Naive B cell (primary cell): ENCODE data around the gene MAP1LC3C. TPM values are rescaled to one million over a fixed set of nuclear protein-coding genes. Genes with fewer than 3 reads are reported as not detected.

Experiments
- ATAC-seq, 2 donors: fragments of 150-1000 bp; cut with Tn5 transposase; 2 replicates each; pipeline ENCODE4 v1.10.0; 2021; ENCODE audit warnings: low read depth in 2 of 2, mild to moderate bottlenecking in 2 of 2, moderate library complexity in 2 of 2
- DNase-seq: peaks from one replicate; pipeline ENCODE4 v3.0.0; 2022
- H3K27ac Mint-ChIP-seq, 6 donors: one replicate each; pipeline ENCODE4 v1.8.0; 2020 to 2022; ENCODE audit warnings: mild to moderate bottlenecking in 6 of 6, mixed read lengths in 6 of 6, moderate library complexity in 5 of 6, inconsistent platforms in 2 of 6
- H3K27me3 Mint-ChIP-seq, 3 donors: one replicate each; pipeline ENCODE4 v1.8.0; 2021 to 2022; ENCODE audit warnings: mixed read lengths in 3 of 3, mild to moderate bottlenecking in 1 of 3
- H3K36me3 Mint-ChIP-seq, 2 donors: one replicate each; pipeline ENCODE4 v1.8.0; 2020 to 2022; ENCODE audit warnings: mixed read lengths in 2 of 2, inconsistent platforms in 1 of 2, mild to moderate bottlenecking in 1 of 2
- H3K4me1 Mint-ChIP-seq, 3 donors: one replicate each; pipeline ENCODE4 v1.8.0; 2020 to 2022; ENCODE audit warnings: mixed read lengths in 3 of 3, inconsistent platforms in 1 of 3, mild to moderate bottlenecking in 1 of 3, moderate library complexity in 1 of 3
- H3K4me3 Mint-ChIP-seq, 8 donors: one replicate each; pipeline ENCODE4 v1.8.0; 2020 to 2022; ENCODE audit warnings: mild to moderate bottlenecking in 8 of 8, mixed read lengths in 8 of 8, moderate library complexity in 8 of 8, inconsistent platforms in 2 of 8
- H3K9me3 Mint-ChIP-seq, 7 donors: one replicate each; pipeline ENCODE4 v1.8.0; 2020 to 2022; ENCODE audit warnings: mixed read lengths in 7 of 7, mild to moderate bottlenecking in 5 of 7, inconsistent platforms in 2 of 7, moderate library complexity in 1 of 7
- polyA plus RNA-seq, 6 donors: library from polyadenylated mRNA; unstranded; fragments of 300-500 nt; fragmentation: Illumina TruSeq; gene quantifications; one replicate each; pipeline ENCODE4 v1.2.3, GENCODE V29; 2021; ENCODE audit warnings: low read depth in 6 of 6

MAP1LC3C gene
- polyA plus RNA-seq, 6 donors from 2014 or later = 0.28 TPM; not detected in 5

- H3K4me1 Mint-ChIP-seq = peaks cover 0 to 4% (median 0%) of the 10 kb centered on the region in 3 donors
Measured at GRCh38 chr1:241979071-241979470, 19.8 kb downstream of the MAP1LC3C start.

DNA sequence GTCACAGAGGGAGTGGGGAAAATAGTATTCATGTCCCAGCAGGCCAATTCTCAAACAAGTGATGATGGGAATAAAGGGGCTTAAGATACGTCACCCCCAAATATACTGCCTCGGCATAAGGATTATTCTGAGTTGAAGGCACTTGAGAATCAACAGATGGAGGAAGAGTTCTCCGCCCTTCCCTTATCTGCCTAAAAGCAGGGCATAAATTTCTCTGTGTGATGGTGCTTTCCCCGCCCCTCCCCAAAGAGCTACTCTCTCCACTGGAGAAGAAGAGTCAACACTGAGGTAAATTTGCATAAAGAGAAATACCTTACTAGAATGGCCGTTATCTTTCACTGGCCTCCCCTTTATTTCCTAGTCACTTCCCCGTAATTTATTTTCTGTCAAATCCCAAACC, 22.7 kb downstream of the MAP1LC3C start:
- no peak overlapping the region for H3K27ac Mint-ChIP-seq
- no peaks in the 10 kb centered on the region for H3K36me3 Mint-ChIP-seq
- DNase-seq (no peak), ATAC-seq (no peak)
- no peaks in the 10 kb centered on the region for H3K9me3 Mint-ChIP-seq
- H3K4me1 Mint-ChIP-seq = no peaks in the 10 kb centered on the region
- H3K27me3 Mint-ChIP-seq = peaks cover 0 to 7% (median 6%) of the 10 kb centered on the region in 3 donors
- no peak overlapping the region for H3K4me3 Mint-ChIP-seq

More at GRCh38 chr1:241979071-241979470, 19.8 kb downstream of the MAP1LC3C start:
- Mint-ChIP-seq H3K27me3 (peaks cover 0 to 9% (median 6%) of the 10 kb centered on the region in 3 donors), H3K9me3 (no peaks in the 10 kb centered on the region), H3K36me3 (no peaks in the 10 kb centered on the region), H3K27ac (peak overlapping the region in 1 of 6 donors; percentile 56), H3K4me3 (no peak overlapping the region)
- DNase-seq = no peak
- ATAC-seq = no peak

DNA sequence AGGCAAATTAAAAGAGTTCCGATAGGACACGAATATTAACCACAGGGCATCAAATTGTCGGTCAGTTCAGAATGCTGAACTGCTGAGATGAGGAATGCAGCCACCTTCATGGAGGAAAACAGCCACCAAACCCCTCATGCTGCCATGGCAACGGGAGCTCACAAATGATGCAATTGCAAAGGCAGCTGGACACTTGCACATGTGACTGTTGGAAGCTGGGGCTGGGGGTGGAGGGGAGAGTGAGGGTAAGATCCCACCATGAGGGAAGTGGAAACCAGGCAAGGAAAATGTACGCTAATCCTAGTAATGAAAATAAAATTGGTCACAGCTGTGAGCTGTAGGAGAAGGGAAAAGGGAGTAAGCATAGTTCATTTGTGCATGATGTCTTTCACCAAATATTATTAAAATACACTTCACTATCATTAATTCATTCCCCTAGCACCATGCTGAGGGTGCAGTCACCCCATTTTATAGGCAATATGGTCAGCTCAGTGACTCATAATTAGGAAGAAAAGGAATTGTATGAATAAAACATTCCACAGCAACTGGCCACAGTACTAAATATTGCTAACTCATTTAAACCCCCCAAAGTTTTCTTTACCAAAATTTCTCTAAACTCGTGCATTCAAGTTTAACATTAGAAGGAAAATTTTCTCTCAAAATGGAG, 26.1 kb downstream of the MAP1LC3C start:
- no peak overlapping the region for H3K4me3 Mint-ChIP-seq
- H3K9me3 Mint-ChIP-seq = no peaks in the 10 kb centered on the region
- DNase-seq (no peak), ATAC-seq (no peak)
- H3K27me3 Mint-ChIP-seq = peaks cover under 1 to 9% (median 7%) of the 10 kb centered on the region in 3 donors
- no peaks in the 10 kb centered on the region for H3K36me3 Mint-ChIP-seq
- no peak overlapping the region for H3K27ac Mint-ChIP-seq
- H3K4me1 Mint-ChIP-seq = no peaks in the 10 kb centered on the region

GRCh38 chr1:241968611-241969010, 30.3 kb downstream of the MAP1LC3C start:
- no peak overlapping the region for H3K4me3 Mint-ChIP-seq
- DNase-seq (no peak), ATAC-seq (no peak)
- peaks cover 0 to 7% (median 5%) of the 10 kb centered on the region in 3 donors for H3K27me3 Mint-ChIP-seq
- H3K9me3 Mint-ChIP-seq = no peaks in the 10 kb centered on the region
- H3K27ac Mint-ChIP-seq = no peak overlapping the region
- H3K36me3 Mint-ChIP-seq = no peaks in the 10 kb centered on the region
- H3K4me1 Mint-ChIP-seq = no peaks in the 10 kb centered on the region

DNA sequence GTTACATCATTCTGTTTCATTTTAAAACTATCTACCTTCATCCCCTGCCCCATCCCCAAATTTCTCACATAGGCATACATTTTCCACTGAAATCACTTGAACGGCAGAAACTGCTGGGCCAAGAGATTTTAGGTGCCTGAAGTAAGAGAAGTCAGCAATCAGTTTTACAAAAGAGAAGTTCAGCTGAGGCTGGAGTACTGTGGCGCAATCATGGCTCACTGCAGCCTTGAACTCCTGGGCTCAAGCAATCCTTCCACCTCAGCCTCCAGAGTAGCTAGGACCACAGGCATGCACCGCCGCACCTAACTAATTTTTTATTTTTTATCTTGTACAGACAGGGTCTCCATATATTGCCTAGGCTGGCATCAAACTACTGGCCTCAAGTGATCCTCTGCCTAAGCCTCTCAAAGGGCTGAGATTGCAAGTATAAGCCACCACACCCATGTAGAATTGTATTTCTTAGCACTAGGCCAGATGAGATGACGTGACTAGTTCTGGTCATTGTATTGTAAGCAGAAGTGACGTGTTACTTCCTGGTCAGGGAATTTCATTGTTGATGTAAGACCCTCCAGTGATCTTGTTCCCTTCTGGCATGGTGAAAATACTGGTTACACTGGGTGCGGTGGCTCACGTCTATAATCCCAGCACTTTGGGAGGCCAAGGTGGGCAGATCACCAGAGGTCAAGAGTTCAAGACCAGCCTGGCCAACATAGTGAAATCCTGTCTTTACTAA, 34.2 kb downstream of the MAP1LC3C start:
- no peak for ATAC-seq
- Mint-ChIP-seq H3K27me3 (peaks cover 0 to 3% (median 0%) of the 10 kb centered on the region in 3 donors), H3K27ac (no peak overlapping the region), H3K4me1 (no peaks in the 10 kb centered on the region), H3K36me3 (no peaks in the 10 kb centered on the region), H3K4me3 (no peak overlapping the region), H3K9me3 (no peaks in the 10 kb centered on the region)
- no peak for DNase-seq

- no peak for DNase-seq
- Mint-ChIP-seq H3K36me3 (no peaks in the 10 kb centered on the region), H3K27ac (no peak overlapping the region), H3K27me3 (no peaks in the 10 kb centered on the region), H3K4me3 (no peak overlapping the region), H3K9me3 (no peaks in the 10 kb centered on the region), H3K4me1 (no peaks in the 10 kb centered on the region)
- no peak for ATAC-seq
Measured at GRCh38 chr1:241963722-241964121, 35.2 kb downstream of the MAP1LC3C start.

DNA sequence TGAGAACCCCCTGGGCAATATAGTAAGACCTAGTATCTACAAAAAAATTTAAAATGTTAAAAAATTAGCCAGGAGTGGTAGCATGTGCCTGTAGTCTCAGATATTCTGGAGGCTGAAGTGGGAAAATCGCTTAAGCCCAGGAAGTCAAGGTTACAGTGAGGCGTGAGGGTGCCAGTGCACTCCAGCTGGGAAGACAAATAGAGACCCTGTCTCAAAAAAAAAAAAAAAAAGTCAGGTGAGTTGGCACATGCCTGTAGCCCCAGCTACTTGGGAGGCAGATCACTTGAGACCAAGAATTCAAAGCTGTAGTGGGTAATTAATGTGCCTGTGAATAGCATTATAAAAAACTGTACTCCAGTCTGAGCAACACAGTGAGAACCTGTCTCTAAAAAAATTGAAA, 36.7 kb downstream of the MAP1LC3C start:
- Mint-ChIP-seq H3K9me3 (no peaks in the 10 kb centered on the region), H3K27me3 (no peaks in the 10 kb centered on the region), H3K36me3 (no peaks in the 10 kb centered on the region), H3K27ac (no peak overlapping the region), H3K4me1 (no peaks in the 10 kb centered on the region), H3K4me3 (no peak overlapping the region)
- DNase-seq = no peak
- no peak for ATAC-seq

DNA sequence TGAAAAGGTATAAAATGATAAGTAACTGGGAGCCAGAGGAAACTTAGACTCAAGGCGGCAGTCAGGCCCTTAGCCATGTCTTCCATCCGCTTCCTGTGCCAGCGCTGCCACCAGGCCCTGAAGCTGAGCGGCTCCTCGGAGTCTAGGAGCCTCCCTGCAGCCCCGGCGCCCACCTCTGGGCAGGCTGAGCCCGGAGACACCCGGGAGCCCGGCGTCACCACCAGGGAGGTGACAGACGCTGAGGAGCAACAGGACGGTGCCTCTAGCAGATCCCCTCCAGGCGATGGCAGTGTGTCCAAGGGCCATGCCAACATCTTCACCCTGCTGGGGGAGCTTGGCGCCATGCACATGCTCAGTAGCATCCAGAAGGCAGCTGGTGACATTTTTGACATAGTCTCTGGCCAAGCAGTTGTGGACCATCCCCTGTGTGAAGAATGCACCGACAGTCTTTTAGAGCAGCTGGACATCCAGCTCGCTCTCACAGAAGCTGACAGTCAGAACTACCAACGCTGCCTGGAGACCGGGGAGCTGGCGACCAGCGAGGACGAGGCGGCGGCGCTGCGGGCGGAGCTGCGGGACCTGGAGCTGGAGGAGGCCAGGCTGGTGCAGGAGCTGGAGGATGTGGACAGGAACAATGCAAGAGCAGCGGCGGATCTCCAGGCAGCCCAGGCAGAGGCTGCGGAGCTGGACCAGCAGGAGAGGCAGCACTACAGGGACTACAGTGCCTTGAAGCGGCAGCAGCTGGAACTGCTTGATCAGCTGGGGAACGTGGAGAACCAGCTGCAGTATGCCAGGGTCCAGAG, 41.0 kb downstream of the MAP1LC3C start, which contains the start of gene BECN2:
BECN2 (plus strand) TSS at position 76 of the 803 bp plus-strand sequence; CDS start at position 76, 0 bp downstream.
- Mint-ChIP-seq H3K27ac (peak within 1 kb of the TSS in 1 of 6 donors; percentile 11), H3K4me3 (no peak within 1 kb of the TSS), H3K27me3 (peaks cover 0 to 12% (median 6%) of the 10 kb centered on the region in 3 donors), H3K4me1 (no peaks in the 10 kb centered on the region), H3K9me3 (peaks cover 0 to 3% (median 0%) of the 10 kb centered on the region in 7 donors), H3K36me3 (no peaks in the 10 kb centered on the region)
- ATAC-seq = no peak
- DNase-seq = no peak

DNA sequence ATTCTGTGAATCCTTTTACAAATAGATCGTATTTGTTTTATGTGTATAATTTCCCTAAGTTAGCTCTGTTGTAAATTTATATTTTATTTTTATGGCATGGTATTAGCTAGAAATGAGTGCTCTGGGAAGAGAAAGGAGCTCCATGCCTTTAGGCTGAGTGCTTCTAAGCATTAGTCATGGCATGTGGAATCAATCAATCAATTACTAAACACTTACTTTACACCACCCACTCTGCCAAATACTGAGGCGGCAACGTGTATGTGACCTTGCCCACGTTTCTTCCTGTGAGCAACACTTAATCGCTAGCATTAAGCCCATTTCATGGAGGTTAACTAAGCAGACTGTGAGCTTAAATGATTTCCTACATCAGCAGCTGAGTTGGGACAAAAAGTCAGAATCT, 48.5 kb downstream of the MAP1LC3C start:
- Mint-ChIP-seq H3K36me3 (no peaks in the 10 kb centered on the region), H3K4me3 (no peak overlapping the region), H3K27ac (no peak overlapping the region), H3K4me1 (no peaks in the 10 kb centered on the region), H3K9me3 (no peaks in the 10 kb centered on the region), H3K27me3 (peaks cover 0 to 18% (median 6%) of the 10 kb centered on the region in 3 donors)
- ATAC-seq = no peak
- DNase-seq = no peak

- Mint-ChIP-seq H3K36me3 (no peaks in the 10 kb centered on the region), H3K27me3 (peaks cover 0 to 13% (median 0%) of the 10 kb centered on the region in 3 donors), H3K27ac (peak overlapping the region in 1 of 6 donors; percentile 76), H3K4me1 (no peaks in the 10 kb centered on the region), H3K4me3 (peak overlapping the region in 1 of 8 donors; percentile 30), H3K9me3 (no peaks in the 10 kb centered on the region)
- ATAC-seq (no peak), DNase-seq (no peak)
Measured at GRCh38 chr1:241947354-241947753, 51.5 kb downstream of the MAP1LC3C start.

Other genes starting within 250 kb of the MAP1LC3C start
- 1 to 10 TPM in 1 of 6 donors, under 1 TPM in 3, not detected in 2; 0.44 to 2.7 (median 0.79) TPM for gene EXO1, start 150.9 kb downstream of the MAP1LC3C start, polyA plus RNA-seq
- gene BECN2, start 41.3 kb downstream of the MAP1LC3C start, polyA plus RNA-seq = not detected